ENCODE results near the gene SERPINH1.

The SERPINH1 gene

GRCh38 chr11:75555079-75555811 lies 6.8 kb upstream of the SERPINH1 start:
- DNase-seq (ENCODE audit: low spot score) = no peak

GRCh38 chr11:75556275-75556674 lies 5.8 kb upstream of the SERPINH1 start:
- DNase-seq (ENCODE audit: low spot score) = no peak

- no peak for DNase-seq (ENCODE audit: low spot score)
Observed at GRCh38 chr11:75557666-75558494, 4.2 kb upstream of the SERPINH1 start.

GRCh38 chr11:75558939-75559843 lies 2.9 kb upstream of the SERPINH1 start:
- DNase-seq (ENCODE audit: low spot score) = no peak

GRCh38 chr11:75560644-75561043 lies 1.4 kb upstream of the SERPINH1 start:
- DNase-seq (ENCODE audit: low spot score) = no peak

- no peak for DNase-seq (ENCODE audit: low spot score)
Observed at GRCh38 chr11:75561426-75562047, 516 bp upstream of the SERPINH1 start.

GRCh38 chr11:75562836-75563484 lies 907 bp downstream of the SERPINH1 start:
- DNase-seq (ENCODE audit: low spot score) = peak; percentile 69

GRCh38 chr11:75563501-75563977 lies 1.5 kb downstream of the SERPINH1 start:
- no peak for DNase-seq (ENCODE audit: low spot score)

GRCh38 chr11:75563978-75564552 lies 2.0 kb downstream of the SERPINH1 start:
- no peak for DNase-seq (ENCODE audit: low spot score)

- DNase-seq (ENCODE audit: low spot score) = peak; percentile 77
Observed at GRCh38 chr11:75565221-75565814, 3.3 kb downstream of the SERPINH1 start.

GRCh38 chr11:75565916-75566762 lies 4.1 kb downstream of the SERPINH1 start:
- DNase-seq (ENCODE audit: low spot score) = no peak

- no peak for DNase-seq (ENCODE audit: low spot score)
Observed at GRCh38 chr11:75566763-75567279, 4.8 kb downstream of the SERPINH1 start.

- DNase-seq (ENCODE audit: low spot score) = no peak
Observed at GRCh38 chr11:75567971-75568370, 5.9 kb downstream of the SERPINH1 start.

- DNase-seq (ENCODE audit: low spot score) = no peak
Observed at GRCh38 chr11:75568616-75569219, 6.7 kb downstream of the SERPINH1 start.

GRCh38 chr11:75570559-75571139 lies 8.6 kb downstream of the SERPINH1 start:
- no peak for DNase-seq (ENCODE audit: low spot score)

- no peak for DNase-seq (ENCODE audit: low spot score)
Observed at GRCh38 chr11:75571625-75572024, 9.6 kb downstream of the SERPINH1 start.

GRCh38 chr11:75572744-75573143 lies 10.7 kb downstream of the SERPINH1 start:
- no peak for DNase-seq (ENCODE audit: low spot score)

Measured in SW480 (cell line).